Omental fat pad (tissue), 4 donors: Measurements from ENCODE around the gene CORT. TPM values are rescaled to one million over a fixed set of nuclear protein-coding genes. Genes with fewer than 3 reads are reported as not detected.
A peak's percentile ranks its signal among the peaks of the same experiment; 100 is the strongest.
"Not testable (repeated sequence)": the region's sequence is repeated elsewhere in the genome, so short reads cannot be mapped to it uniquely, and the experiment has no call there.

Source experiments
- ATAC-seq: fragments of 150-250 bp; one replicate; pipeline ENCODE4 v1.9.1; 2016; ENCODE audit warnings: mild to moderate bottlenecking, moderate library complexity; ENCODE audit not compliant: low FRiP score
- DNase-seq: peaks from one replicate; pipeline ENCODE4 v3.0.0-alpha.2; 2019; ENCODE audit warnings: low spot score
- CTCF ChIP-seq, 3 donors: fragments of 450-650 bp; IDR thresholded peaks; one replicate each; pipeline ENCODE4 v1.5.1; 2016 to 2017; ENCODE audit warnings: antibody characterized with exemption in 3 of 3, mild to moderate bottlenecking in 3 of 3, moderate library complexity in 2 of 3
- total RNA-seq, 4 donors: library from RNA; depleted of rRNA; stranded (reverse); fragments of >200 nt; gene quantifications; one replicate each; pipeline ENCODE4 v1.1.0, GENCODE V29; 2016

Gene CORT
- total RNA-seq, 4 donors from 2014 or later = 1.7 TPM; not detected in 3

- no peak for TF ChIP-seq CTCF (IDR thresholded peaks at IDR 0.05)
Measured at GRCh38 chr1:10421637-10422036, 28.2 kb upstream of the CORT start.

GRCh38 chr1:10424034-10424433, 25.8 kb upstream of the CORT start:
- DNase-seq = no peak
- no peak for TF ChIP-seq CTCF (IDR thresholded peaks at IDR 0.05)
- ATAC-seq = peak; percentile 21

More at GRCh38 chr1:10421637-10422036, 28.2 kb upstream of the CORT start:
- DNase-seq (no peak), ATAC-seq (no peak)

GRCh38 chr1:10424651-10425050, 25.2 kb upstream of the CORT start:
- DNase-seq (no peak), ATAC-seq (no peak)
- no peak for TF ChIP-seq CTCF (IDR thresholded peaks at IDR 0.05)

- DNase-seq, ATAC-seq: not testable (repeated sequence)
Measured at GRCh38 chr1:10425826-10426534, 23.9 kb upstream of the CORT start.

GRCh38 chr1:10426535-10426848, 23.3 kb upstream of the CORT start:
- not testable (repeated sequence) for DNase-seq, ATAC-seq

GRCh38 chr1:10428984-10429383, 20.8 kb upstream of the CORT start:
- ATAC-seq = no peak
- no peak for DNase-seq
- no peak for TF ChIP-seq CTCF (IDR thresholded peaks at IDR 0.05)

GRCh38 chr1:10429868-10430215, 20.0 kb upstream of the CORT start:
- no peak for ATAC-seq
- DNase-seq = no peak
- no peak for TF ChIP-seq CTCF (IDR thresholded peaks at IDR 0.05)

- TF ChIP-seq CTCF (IDR thresholded peaks at IDR 0.05) = peak in 2 of 3 donors; percentile 97 to 99
- ATAC-seq (peak; percentile 94), DNase-seq (peak; percentile 63)
Measured at GRCh38 chr1:10430216-10431069, 19.4 kb upstream of the CORT start, which contains the start of gene CENPS. Gene CENPS, plus strand, starts transcription at chr1:10430433. Its CDS starts 85 bp downstream, at chr1:10430518.
